Bladder microvascular endothelial cell (primary cell): Measurements from ENCODE around the gene TBC1D14. TPM values are rescaled to one million over a fixed set of nuclear protein-coding genes. Genes with fewer than 3 reads are reported as not detected.

Source experiments
- total RNA-seq: library from RNA; depleted of rRNA; stranded (reverse); fragments of >200 nt; gene quantifications from 2 replicates; pipeline ENCODE4 v1.2.3, GENCODE V29; 2014

Gene TBC1D14, protein sequence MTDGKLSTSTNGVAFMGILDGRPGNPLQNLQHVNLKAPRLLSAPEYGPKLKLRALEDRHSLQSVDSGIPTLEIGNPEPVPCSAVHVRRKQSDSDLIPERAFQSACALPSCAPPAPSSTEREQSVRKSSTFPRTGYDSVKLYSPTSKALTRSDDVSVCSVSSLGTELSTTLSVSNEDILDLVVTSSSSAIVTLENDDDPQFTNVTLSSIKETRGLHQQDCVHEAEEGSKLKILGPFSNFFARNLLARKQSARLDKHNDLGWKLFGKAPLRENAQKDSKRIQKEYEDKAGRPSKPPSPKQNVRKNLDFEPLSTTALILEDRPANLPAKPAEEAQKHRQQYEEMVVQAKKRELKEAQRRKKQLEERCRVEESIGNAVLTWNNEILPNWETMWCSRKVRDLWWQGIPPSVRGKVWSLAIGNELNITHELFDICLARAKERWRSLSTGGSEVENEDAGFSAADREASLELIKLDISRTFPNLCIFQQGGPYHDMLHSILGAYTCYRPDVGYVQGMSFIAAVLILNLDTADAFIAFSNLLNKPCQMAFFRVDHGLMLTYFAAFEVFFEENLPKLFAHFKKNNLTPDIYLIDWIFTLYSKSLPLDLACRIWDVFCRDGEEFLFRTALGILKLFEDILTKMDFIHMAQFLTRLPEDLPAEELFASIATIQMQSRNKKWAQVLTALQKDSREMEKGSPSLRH
- total RNA-seq, result 14.9 and 33.0 TPM in 2 replicates

DNA sequence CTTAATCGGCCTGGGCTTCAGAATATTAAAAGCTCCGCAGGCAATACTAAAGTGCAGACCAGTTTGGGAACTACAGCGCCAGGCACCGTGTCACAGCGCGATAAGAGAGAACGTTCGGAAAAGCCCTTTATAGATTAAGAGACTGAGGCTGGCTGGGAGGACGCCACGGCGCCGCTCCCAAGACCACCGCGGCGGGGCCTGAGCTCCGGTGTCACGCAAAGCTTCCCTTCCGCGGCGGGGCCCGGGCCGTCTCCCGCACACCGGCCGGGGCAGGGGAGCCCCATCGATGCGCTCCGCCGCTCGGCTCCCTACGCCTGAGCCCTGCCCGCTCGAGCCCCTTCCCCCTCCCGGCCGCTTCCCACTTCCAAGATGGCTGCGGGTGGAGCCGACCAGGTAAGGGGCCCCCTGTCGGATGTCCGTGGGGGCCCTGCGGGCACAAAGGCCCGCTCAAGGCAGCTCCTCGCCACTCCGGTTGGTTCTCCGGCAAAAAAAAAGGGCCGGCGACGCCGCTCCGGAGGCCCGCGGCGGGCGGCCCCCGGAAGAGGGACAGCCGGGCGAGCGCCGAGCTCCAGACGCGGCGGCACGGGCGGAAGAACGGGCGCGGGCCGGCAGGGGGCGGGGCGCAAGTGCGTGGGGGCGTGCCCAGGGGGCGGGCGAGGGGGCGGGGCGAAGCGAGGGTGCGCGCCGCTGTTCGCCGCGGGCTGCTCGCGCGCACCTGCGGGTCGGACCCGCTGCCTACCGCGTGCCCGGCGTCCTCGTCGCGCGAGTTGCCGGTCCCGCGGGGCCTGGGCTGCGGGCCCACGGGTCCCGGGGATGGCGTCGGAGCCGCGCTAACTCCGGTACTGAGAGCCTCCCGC lies at the start of gene TBC1D14:
TBC1D14 (plus strand) TSS at position 714 of the 857 bp plus-strand sequence. CDS start 13,564 bp downstream, outside the sequence.

DNA sequence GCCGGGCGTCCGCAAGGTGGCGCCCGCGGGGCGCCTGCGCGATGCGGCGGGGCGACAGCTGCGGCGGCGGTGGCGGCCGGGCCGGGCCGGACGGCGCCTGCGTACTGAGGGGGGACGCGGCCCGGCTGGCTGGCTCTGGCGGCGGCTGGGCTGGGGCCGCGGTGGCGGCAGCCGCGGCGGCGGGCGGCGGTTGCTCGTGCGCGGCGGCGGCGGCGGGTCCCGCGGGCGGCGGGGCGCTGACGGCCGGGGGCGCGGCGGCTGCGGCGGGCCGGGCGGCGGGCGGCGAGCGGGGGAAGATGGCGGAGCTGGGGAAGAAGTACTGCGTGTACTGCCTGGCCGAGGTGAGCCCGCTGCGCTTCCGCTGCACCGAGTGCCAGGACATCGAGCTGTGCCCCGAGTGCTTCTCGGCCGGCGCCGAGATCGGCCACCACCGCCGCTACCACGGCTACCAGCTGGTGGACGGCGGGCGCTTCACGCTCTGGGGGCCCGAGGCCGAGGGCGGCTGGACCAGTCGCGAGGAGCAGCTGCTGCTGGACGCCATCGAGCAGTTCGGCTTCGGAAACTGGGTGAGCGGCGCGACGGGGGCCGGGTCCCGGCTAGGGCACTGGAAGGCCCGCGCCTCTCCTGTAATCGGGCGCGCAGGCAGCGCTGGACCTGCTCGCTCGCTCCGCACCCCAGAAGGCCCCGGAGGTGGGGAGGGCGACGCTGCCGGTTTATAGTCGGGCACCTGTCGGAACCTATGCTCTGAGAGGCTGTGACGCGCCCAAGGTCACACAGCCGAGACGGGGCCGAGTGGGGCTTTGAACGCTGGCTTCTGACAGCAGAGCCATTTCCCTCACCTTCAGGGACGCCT lies 133.9 kb downstream of the TBC1D14 start, which contains the start of gene TADA2B:
TADA2B (plus strand) TSS at position 89 of the 853 bp plus-strand sequence; CDS start at position 297, 208 bp downstream.

DNA sequence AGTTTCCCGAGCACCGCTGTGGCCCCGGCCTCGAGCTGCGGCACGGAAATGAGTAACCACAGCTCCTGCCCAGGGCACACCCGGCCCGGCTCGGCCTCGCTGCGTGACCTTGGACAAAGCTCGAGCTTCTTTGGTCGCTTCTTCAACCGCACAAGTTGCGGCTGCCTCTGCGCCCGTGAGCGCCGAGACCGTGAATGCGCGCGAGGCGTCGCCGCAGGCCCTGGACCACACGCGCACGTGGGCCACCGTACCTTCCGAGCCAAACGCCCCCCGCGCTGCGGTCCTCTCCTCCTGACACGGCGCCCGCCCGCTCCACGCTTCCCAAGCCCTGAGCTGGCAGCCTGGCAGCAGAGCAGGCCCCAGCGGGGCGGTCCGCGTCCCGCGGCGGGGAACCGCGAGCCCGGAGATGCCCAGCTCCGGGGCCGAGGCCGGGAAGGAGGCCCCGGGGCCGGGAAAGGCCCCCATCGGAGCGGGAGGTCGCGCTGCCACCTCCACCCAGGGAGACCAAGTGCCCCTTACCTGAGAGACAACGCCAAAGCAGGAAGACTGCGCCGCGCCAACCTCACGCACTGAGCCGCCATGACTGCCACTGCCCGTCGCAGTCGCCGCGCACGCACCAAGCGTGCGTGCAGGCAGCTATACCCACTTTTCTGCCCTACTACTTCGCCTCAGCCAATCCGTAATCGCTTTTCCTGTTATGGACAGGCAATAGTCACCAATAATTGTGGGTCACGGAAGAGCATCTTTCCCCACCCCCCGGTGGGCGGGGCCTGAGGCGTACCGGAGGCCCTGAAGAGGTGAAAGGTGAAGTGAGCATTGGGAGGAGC lies 158.0 kb downstream of the TBC1D14 start, which contains the start of gene GRPEL1:
GRPEL1 (minus strand) TSS at position 613 of the 827 bp plus-strand sequence; CDS start at position 581, 32 bp downstream.

Other genes with a start within 250 kb of the TBC1D14 start
- 0.06 and 0.16 TPM in 2 replicates for gene S100P, start 215.9 kb upstream of the TBC1D14 start, total RNA-seq
- 30.1 and 59.9 TPM in 2 replicates for gene MRFAP1L1, start 200.0 kb upstream of the TBC1D14 start, total RNA-seq
- gene BLOC1S4, start 193.7 kb upstream of the TBC1D14 start, total RNA-seq, result 7.6 and 9.4 TPM in 2 replicates
- 8.6 and 17.9 TPM in 2 replicates for gene KIAA0232, start 127.1 kb upstream of the TBC1D14 start, total RNA-seq
- 6.3 and 14.0 TPM in 2 replicates for gene TADA2B, start 133.5 kb downstream of the TBC1D14 start, total RNA-seq
- 43.9 and 54.9 TPM in 2 replicates for gene GRPEL1, start 158.2 kb downstream of the TBC1D14 start, total RNA-seq